ENCODE results near the gene ATP6V0C. TPM values are rescaled to one million over a fixed set of nuclear protein-coding genes. Genes with fewer than 3 reads are reported as not detected.
A peak's percentile ranks its signal among the peaks of the same experiment; 100 is the strongest.
"Not testable (repeated sequence)": the region's sequence is repeated elsewhere in the genome, so short reads cannot be mapped to it uniquely, and the experiment has no call there.

ATP6V0C gene
- polyA plus RNA-seq, 1 donor from 2014 or later, result 100 TPM

DNA sequence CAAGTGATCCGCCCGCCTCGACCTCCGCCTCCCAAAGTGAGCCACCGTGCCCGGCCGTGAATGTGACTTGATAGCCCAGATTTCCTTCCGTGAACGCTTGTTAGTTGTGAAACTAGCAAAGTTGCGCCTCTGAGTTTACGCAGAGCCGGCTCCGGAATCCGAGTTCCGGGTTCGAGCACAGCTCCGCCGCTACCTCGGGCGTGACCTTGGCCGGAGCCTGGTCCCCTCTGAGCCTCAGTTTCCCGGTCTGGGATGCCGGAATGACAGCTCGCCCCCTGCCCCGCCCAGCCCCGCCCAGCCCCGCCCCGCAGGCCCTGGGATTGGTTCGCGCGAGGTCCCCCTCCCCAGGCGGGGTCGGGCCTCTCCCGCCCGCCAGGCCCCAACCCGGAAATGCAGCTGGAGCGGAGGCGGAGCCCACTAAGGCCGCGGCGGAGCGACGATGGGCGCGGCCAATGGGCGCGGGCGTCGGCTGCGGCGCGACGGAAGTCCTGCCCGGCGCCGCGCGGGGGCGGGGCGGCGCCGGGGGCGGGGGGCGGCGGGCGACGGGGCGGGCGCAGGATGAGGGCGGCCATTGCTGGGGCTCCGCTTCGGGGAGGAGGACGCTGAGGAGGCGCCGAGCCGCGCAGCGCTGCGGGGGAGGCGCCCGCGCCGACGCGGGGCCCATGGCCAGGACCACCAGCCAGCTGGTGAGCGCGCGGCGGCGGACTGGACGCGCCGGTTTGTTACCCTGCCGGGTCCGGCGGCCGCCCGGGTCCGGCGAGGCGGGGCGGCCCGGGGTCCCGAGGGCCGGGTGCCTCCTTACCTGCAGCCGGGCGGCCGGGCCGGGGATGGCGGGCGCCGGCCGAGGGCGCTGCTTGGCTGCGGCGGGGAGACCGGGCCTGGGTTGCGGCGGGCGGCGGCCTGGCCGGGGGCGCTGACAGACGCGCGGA, 24.0 kb downstream of the ATP6V0C start, which contains the start of gene PDPK1:
Gene PDPK1 (plus strand): TSS at position 571 of the 929 bp plus-strand sequence. CDS start 92 bp downstream, at position 663.
- peak within 1 kb of the TSS; percentile 55 for H3K4me2 ChIP-seq (ENCODE audit: low read length)
- H3K27ac ChIP-seq (ENCODE audit: low read length), result no peak within 1 kb of the TSS
- H3K9me2 ChIP-seq (ENCODE audit: insufficient read depth, low read length), result no peaks in the 10 kb centered on the region
- H3K9ac ChIP-seq (ENCODE audit: low read length), result peak within 1 kb of the TSS; percentile 59
- no peaks in the 10 kb centered on the region for H3K9me3 ChIP-seq (ENCODE audit: low read length)
- peaks cover 12% of the 10 kb centered on the region for H3K79me2 ChIP-seq (replicated peaks; ENCODE audit: insufficient read depth, low read length)
- H4K20me1 ChIP-seq (ENCODE audit: insufficient read depth), result no peaks in the 10 kb centered on the region
- H3K4me3 ChIP-seq (ENCODE audit: low read length), result peak within 1 kb of the TSS; percentile 69
- H3K27me3 ChIP-seq (ENCODE audit: insufficient read depth, low read depth, low read length), result no peaks in the 10 kb centered on the region
- no peaks in the 10 kb centered on the region for H3K36me3 ChIP-seq (ENCODE audit: insufficient read depth, low read length)
- peak; percentile 20 for TF ChIP-seq MXI1 (conservative IDR thresholded peaks at IDR 0.05; ENCODE audit: poor library complexity, severe bottlenecking)
- no peak for TF ChIP-seq RAD21 (conservative IDR thresholded peaks at IDR 0.05)
- peak; percentile 62 for TF ChIP-seq POLR2AphosphoS5 (IDR thresholded peaks at IDR 0.05)
- TF ChIP-seq EP300 (conservative IDR thresholded peaks at IDR 0.05; ENCODE audit: poor library complexity, severe bottlenecking), result no peak
- no peaks in the 10 kb centered on the region for H3F3A ChIP-seq (ENCODE audit: insufficient read depth, low read length, poor library complexity, severe bottlenecking)
- no peak within 1 kb of the TSS for H2AFZ ChIP-seq (ENCODE audit: low read depth, low read length)

DNA sequence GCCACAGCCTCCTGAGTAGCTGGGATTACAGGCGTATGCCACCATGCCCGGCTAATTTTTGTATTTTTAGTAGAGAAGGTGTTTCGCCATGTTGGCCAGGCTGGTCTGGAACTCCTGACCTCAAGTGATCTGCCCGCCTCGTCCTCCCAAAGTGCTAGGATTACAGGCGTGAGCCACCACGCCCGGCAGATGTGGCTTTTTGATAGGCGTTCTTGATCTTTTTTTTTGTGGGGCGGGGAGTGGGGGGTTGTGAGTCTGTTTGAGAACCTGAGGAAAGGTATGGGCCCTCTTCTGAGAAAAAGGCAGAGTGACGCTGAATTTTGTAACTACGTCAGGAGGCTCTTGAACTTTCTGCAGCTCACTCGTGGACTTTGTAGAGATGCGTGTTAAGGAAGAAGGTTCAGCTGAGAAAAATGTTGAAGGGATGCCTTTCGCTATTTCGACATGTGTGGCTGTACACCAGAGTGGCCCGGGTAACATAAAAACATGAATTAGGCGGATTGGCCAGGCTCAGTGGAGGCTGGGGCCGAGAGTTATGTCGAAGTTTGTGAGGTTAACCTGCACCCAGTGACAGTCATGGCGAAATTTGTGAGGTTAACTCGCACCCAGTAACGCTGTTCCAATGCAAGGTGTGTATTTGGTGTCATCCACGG, 25.6 kb downstream of the ATP6V0C start:
- peak overlapping the region; percentile 64 for H3K4me3 ChIP-seq (ENCODE audit: low read length)
- H3F3A ChIP-seq (ENCODE audit: insufficient read depth, low read length, poor library complexity, severe bottlenecking); H3K9ac ChIP-seq (ENCODE audit: low read length); H3K9me2 ChIP-seq (ENCODE audit: insufficient read depth, low read length); H3K9me3 ChIP-seq (ENCODE audit: low read length); H3K4me2 ChIP-seq (ENCODE audit: low read length); H3K27ac ChIP-seq (ENCODE audit: low read length); H3K27me3 ChIP-seq (ENCODE audit: insufficient read depth, low read depth, low read length); H4K20me1 ChIP-seq (ENCODE audit: insufficient read depth); H2AFZ ChIP-seq (ENCODE audit: low read depth, low read length); H3K36me3 ChIP-seq (ENCODE audit: insufficient read depth, low read length): not testable (repeated sequence)
- peaks cover 12% of the 10 kb centered on the region for H3K79me2 ChIP-seq (replicated peaks; ENCODE audit: insufficient read depth, low read length)

DNA sequence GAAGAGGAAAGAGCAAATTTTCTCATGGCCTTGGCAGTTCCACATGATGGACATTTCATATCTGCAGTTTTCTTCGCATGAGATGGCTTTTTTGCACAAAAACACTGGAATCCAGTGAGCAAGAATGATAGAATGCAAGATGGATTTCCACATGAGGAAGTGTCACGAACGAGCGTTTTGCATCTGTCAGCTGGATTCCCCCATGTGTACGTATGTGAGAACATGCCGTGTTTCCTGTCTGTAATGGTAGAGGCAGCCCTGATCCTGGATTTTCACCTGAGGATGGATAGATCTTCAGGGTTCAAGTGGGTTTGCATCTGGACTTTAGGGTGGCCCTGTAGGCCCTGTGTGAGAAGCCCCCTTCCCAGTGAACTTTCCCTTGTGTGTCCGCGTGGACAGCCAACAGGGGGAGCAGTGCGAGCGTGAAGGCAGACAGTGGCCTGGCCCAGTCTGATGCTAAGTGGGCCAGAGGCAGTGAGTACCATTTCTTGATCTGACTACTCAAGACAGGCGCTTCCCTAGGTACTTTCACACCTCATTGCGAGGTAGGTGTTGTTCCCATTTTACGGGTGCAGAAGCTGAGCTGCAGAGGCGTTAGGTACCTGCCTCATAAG, 26.2 kb downstream of the ATP6V0C start:
- TF ChIP-seq, protein P1, sequence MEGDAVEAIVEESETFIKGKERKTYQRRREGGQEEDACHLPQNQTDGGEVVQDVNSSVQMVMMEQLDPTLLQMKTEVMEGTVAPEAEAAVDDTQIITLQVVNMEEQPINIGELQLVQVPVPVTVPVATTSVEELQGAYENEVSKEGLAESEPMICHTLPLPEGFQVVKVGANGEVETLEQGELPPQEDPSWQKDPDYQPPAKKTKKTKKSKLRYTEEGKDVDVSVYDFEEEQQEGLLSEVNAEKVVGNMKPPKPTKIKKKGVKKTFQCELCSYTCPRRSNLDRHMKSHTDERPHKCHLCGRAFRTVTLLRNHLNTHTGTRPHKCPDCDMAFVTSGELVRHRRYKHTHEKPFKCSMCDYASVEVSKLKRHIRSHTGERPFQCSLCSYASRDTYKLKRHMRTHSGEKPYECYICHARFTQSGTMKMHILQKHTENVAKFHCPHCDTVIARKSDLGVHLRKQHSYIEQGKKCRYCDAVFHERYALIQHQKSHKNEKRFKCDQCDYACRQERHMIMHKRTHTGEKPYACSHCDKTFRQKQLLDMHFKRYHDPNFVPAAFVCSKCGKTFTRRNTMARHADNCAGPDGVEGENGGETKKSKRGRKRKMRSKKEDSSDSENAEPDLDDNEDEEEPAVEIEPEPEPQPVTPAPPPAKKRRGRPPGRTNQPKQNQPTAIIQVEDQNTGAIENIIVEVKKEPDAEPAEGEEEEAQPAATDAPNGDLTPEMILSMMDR (IDR thresholded peaks at IDR 0.05; ENCODE audit: poor library complexity, severe bottlenecking), result peak; percentile 36
- TF ChIP-seq SMC3 (conservative IDR thresholded peaks at IDR 0.05; ENCODE audit: poor library complexity), result peak; percentile 22
- not testable (repeated sequence) for H3K9ac ChIP-seq (ENCODE audit: low read length); H3K9me2 ChIP-seq (ENCODE audit: insufficient read depth, low read length); H3K36me3 ChIP-seq (ENCODE audit: insufficient read depth, low read length); H3K4me2 ChIP-seq (ENCODE audit: low read length); H4K20me1 ChIP-seq (ENCODE audit: insufficient read depth); H3K9me3 ChIP-seq (ENCODE audit: low read length); H3F3A ChIP-seq (ENCODE audit: insufficient read depth, low read length, poor library complexity, severe bottlenecking); H3K27me3 ChIP-seq (ENCODE audit: insufficient read depth, low read depth, low read length); H2AFZ ChIP-seq (ENCODE audit: low read depth, low read length); H3K27ac ChIP-seq (ENCODE audit: low read length)
- H3K4me3 ChIP-seq (ENCODE audit: low read length), result peak overlapping the region; percentile 64
- H3K79me2 ChIP-seq (replicated peaks; ENCODE audit: insufficient read depth, low read length), result peaks cover 13% of the 10 kb centered on the region

DNA sequence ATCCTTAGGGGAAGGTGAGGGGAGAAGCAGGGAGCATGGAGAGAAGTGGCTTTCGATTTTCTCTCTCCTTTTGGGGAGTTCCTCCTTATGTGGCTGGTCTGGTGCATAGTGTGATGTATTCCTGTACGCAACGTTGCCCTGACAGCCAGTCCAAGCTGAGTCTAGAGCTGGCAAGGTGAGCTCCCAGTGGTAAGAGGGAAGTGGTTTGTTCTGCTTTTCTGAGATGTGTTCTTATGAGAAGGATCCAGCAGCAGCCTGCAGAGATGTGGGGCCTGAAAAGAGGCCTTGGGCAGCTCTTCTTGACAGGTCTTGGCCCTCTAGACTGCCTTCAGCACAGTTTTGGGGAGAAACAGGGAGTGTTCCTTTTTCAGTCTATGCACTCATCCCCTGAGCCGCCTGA, 27.2 kb downstream of the ATP6V0C start:
- not testable (repeated sequence) for H3K4me3 ChIP-seq (ENCODE audit: low read length); H3K9me2 ChIP-seq (ENCODE audit: insufficient read depth, low read length); H2AFZ ChIP-seq (ENCODE audit: low read depth, low read length); H3K36me3 ChIP-seq (ENCODE audit: insufficient read depth, low read length); H3K9me3 ChIP-seq (ENCODE audit: low read length); H3K9ac ChIP-seq (ENCODE audit: low read length); H3K27me3 ChIP-seq (ENCODE audit: insufficient read depth, low read depth, low read length); H4K20me1 ChIP-seq (ENCODE audit: insufficient read depth); H3F3A ChIP-seq (ENCODE audit: insufficient read depth, low read length, poor library complexity, severe bottlenecking); H3K27ac ChIP-seq (ENCODE audit: low read length); H3K4me2 ChIP-seq (ENCODE audit: low read length)
- peaks cover 21% of the 10 kb centered on the region for H3K79me2 ChIP-seq (replicated peaks; ENCODE audit: insufficient read depth, low read length)

DNA sequence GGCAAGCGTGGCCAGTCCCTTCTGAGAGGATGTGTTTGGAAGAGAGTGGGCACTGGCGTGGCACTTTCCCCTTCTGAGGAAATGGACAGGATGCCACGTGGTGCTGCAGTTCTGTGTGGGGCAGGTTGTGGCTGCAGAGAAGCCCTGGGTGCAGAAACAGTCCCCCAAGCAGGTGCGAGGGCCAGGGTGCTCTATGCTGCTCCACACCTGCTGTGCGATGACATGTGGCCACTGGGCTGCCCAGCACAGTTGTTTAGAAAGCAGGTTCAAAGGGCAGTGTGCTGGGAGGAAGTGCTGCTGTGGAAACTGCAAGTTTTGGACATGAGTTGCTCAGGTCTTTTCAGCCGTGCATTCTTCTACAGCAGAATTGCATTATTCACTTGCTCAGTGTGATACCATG, 27.7 kb downstream of the ATP6V0C start:
- H3K79me2 ChIP-seq (replicated peaks; ENCODE audit: insufficient read depth, low read length), result peaks cover 21% of the 10 kb centered on the region
- not testable (repeated sequence) for H4K20me1 ChIP-seq (ENCODE audit: insufficient read depth); H3K4me3 ChIP-seq (ENCODE audit: low read length); H3K4me2 ChIP-seq (ENCODE audit: low read length); H3K27me3 ChIP-seq (ENCODE audit: insufficient read depth, low read depth, low read length); H3K27ac ChIP-seq (ENCODE audit: low read length); H3K36me3 ChIP-seq (ENCODE audit: insufficient read depth, low read length); H2AFZ ChIP-seq (ENCODE audit: low read depth, low read length); H3F3A ChIP-seq (ENCODE audit: insufficient read depth, low read length, poor library complexity, severe bottlenecking); H3K9ac ChIP-seq (ENCODE audit: low read length); H3K9me2 ChIP-seq (ENCODE audit: insufficient read depth, low read length); H3K9me3 ChIP-seq (ENCODE audit: low read length)

DNA sequence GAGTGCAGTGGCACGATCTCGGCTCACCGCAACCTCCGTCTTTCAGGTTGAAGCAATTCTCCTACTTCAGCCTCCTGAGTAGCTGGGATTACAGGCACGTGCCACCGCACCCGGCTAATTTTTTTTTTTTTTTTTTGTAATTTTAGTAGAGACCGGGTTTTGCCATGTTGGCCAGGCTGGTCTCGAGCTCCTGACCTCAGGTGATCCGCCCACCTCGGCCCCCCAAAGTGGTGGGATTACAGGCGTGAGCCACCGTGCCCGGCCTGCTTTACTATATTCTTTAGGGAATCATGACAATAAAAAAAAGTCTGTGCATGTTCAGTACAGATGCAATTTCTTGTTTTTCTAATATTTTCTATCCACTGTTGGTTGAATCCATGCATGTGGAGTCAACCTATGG, 30.0 kb downstream of the ATP6V0C start:
- not testable (repeated sequence) for H3K9me3 ChIP-seq (ENCODE audit: low read length); H3K9me2 ChIP-seq (ENCODE audit: insufficient read depth, low read length); H3K9ac ChIP-seq (ENCODE audit: low read length); H3K4me3 ChIP-seq (ENCODE audit: low read length); H3K36me3 ChIP-seq (ENCODE audit: insufficient read depth, low read length); H3K4me2 ChIP-seq (ENCODE audit: low read length); H3K27ac ChIP-seq (ENCODE audit: low read length); H4K20me1 ChIP-seq (ENCODE audit: insufficient read depth); H3K27me3 ChIP-seq (ENCODE audit: insufficient read depth, low read depth, low read length); H2AFZ ChIP-seq (ENCODE audit: low read depth, low read length); H3F3A ChIP-seq (ENCODE audit: insufficient read depth, low read length, poor library complexity, severe bottlenecking)
- peaks cover 18% of the 10 kb centered on the region for H3K79me2 ChIP-seq (replicated peaks; ENCODE audit: insufficient read depth, low read length)

All from neural cell (in vitro differentiated cells).